ENCODE measurements around the gene GNG12.

GNG12 gene

GRCh38 chr1:67812226-67812625 lies 21.0 kb downstream of the GNG12 start:
- DNase-seq: no peak

GRCh38 chr1:67811781-67812180 lies 21.5 kb downstream of the GNG12 start:
- DNase-seq: no peak

GRCh38 chr1:67809887-67810286 lies 23.4 kb downstream of the GNG12 start:
- no peak for DNase-seq

GRCh38 chr1:67807282-67807681 lies 26.0 kb downstream of the GNG12 start:
- no peak for DNase-seq

- DNase-seq: no peak
These were observed 28.6 kb downstream of the GNG12 start for GRCh38 chr1:67804710-67805109.

- no peak for DNase-seq
These were observed 29.6 kb downstream of the GNG12 start for GRCh38 chr1:67803380-67804279.

GRCh38 chr1:67802565-67802964 lies 30.7 kb downstream of the GNG12 start:
- no peak for DNase-seq

GRCh38 chr1:67801903-67802302 lies 31.4 kb downstream of the GNG12 start:
- no peak for DNase-seq

GRCh38 chr1:67795179-67795912 lies 37.9 kb downstream of the GNG12 start:
- DNase-seq: no peak

- no peak for DNase-seq
These were observed 39.7 kb downstream of the GNG12 start for GRCh38 chr1:67793562-67793961.

GRCh38 chr1:67792741-67793458 lies 40.4 kb downstream of the GNG12 start:
- no peak for DNase-seq

GRCh38 chr1:67792103-67792502 lies 41.2 kb downstream of the GNG12 start:
- DNase-seq: no peak

- no peak for DNase-seq
These were observed 41.6 kb downstream of the GNG12 start for GRCh38 chr1:67791686-67792085.

GRCh38 chr1:67791261-67791660 lies 42.0 kb downstream of the GNG12 start:
- no peak for DNase-seq

GRCh38 chr1:67790201-67790692 lies 43.0 kb downstream of the GNG12 start:
- DNase-seq: no peak

GRCh38 chr1:67789551-67789950 lies 43.7 kb downstream of the GNG12 start:
- no peak for DNase-seq

GRCh38 chr1:67788904-67789303 lies 44.4 kb downstream of the GNG12 start:
- no peak for DNase-seq

- DNase-seq: no peak
These were observed 45.0 kb downstream of the GNG12 start for GRCh38 chr1:67788238-67788790.

- no peak for DNase-seq
These were observed 45.5 kb downstream of the GNG12 start for GRCh38 chr1:67787746-67788145.

- no peak for DNase-seq
These were observed 47.2 kb downstream of the GNG12 start for GRCh38 chr1:67785847-67786753.

- no peak for DNase-seq
These were observed 48.6 kb downstream of the GNG12 start for GRCh38 chr1:67784545-67785186.
